Measurements from ENCODE around the gene CLPTM1L.

DNA sequence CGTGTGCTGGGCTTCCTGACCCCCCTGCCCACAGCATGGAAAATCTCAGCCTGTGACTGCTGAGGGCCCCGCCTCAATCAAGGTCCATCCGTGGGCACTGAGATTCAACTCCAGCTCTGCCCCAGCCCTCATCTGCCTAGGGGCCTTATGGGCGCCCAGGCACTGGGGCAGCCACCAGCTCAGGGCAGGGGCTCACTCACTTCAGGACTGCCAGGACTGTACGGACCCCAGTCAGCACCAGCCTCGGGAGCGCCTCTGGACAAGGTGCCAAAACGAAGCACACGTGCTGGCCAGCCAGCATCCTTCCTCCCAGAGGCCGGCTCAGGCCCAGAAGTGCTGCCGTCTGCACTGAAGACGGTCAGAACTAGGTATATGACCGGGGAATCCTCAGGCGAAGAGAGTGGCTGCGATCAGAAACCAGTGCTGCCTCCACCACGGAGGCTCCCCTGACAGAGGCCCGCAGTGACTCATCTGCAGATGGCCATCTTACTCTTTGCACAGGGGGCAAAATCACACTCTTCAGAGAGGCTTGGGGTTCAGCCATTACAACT is 19.6 kb downstream of the CLPTM1L start:
- TF ChIP-seq CTCF (conservative IDR thresholded peaks at IDR 0.05; ENCODE audit: low read length): no peak
- no peak for TF ChIP-seq EZH2phosphoT487 (IDR thresholded peaks at IDR 0.05; ENCODE audit: borderline replicate concordance)

Measured in Loucy (cell line).